ENCODE results near the gene KLF8. TPM values are rescaled to one million over a fixed set of nuclear protein-coding genes. Genes with fewer than 3 reads are reported as not detected.

Gene KLF8
- total RNA-seq, 1 experiment from 2014 or later = 7.3 TPM

DNA sequence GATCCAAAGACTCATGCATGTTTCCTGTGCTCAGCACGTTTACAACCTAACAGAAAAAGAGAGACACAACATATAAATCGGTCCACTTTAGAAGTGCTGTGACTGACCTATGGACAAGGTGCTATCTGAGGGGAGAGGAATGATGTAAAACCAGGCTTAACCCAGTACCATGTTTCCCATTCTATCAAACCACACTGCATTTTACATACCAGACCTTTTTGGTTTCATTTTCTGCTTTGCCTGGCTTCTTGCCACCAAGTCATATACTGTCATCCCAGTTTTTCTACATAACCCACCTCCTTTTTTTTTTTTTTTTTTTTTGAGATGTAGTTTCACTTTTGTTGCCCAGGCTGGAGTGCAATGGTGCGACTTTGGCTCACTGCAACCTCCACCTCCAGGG is 82.2 kb downstream of the KLF8 start:
- Histone ChIP-seq H3K56ac (ENCODE audit: insufficient read length, low read depth, low read length) (no peak overlapping the region), H3K4me2 (ENCODE audit: insufficient read depth, insufficient read length, low read length) (no peak overlapping the region), H2BK5ac (ENCODE audit: insufficient read length, low read length) (no peak overlapping the region), H2BK12ac (ENCODE audit: insufficient read length, low read depth, low read length) (no peak overlapping the region), H3T11ph (ENCODE audit: low read length) (no peak overlapping the region), H3K79me1 (ENCODE audit: insufficient read depth, low read depth, low read length, poor library complexity, severe bottlenecking) (no peaks in the 10 kb centered on the region), H4K91ac (ENCODE audit: insufficient read length, low read depth, low read length) (no peak overlapping the region), H4K8ac (replicated peaks; ENCODE audit: insufficient read length, low read depth, low read length) (no peak overlapping the region), H2AFZ (ENCODE audit: low read length) (no peak overlapping the region), H3K9me3 (ENCODE audit: control insufficient read depth, low read depth, low read length) (peaks cover 26% of the 10 kb centered on the region), H3K79me2 (ENCODE audit: insufficient read depth, low read length) (no peaks in the 10 kb centered on the region), H3K27me3 (ENCODE audit: insufficient read depth, low read length) (no peaks in the 10 kb centered on the region), H3K27ac (ENCODE audit: insufficient read length, low read depth, low read length) (no peak overlapping the region), H2AK5ac (ENCODE audit: insufficient read length, low read length) (no peak overlapping the region), H3K4me1 (ENCODE audit: insufficient read depth, low read length) (no peaks in the 10 kb centered on the region), H3K4ac (ENCODE audit: low read depth, low read length) (no peak overlapping the region), H3K23me2 (ENCODE audit: insufficient read length, low read depth, low read length, poor library complexity, severe bottlenecking) (no peaks in the 10 kb centered on the region), H4K20me1 (ENCODE audit: control insufficient read depth, insufficient read depth, insufficient read length) (no peaks in the 10 kb centered on the region), H2BK15ac (ENCODE audit: low read depth, low read length) (no peak overlapping the region), H2BK20ac (ENCODE audit: low read depth, low read length, poor library complexity, severe bottlenecking) (no peak overlapping the region), H3K23ac (ENCODE audit: insufficient read length, low read depth, low read length) (no peak overlapping the region), H3K9ac (ENCODE audit: extremely low read depth, insufficient read length, low read length) (no peak overlapping the region), H2BK120ac (ENCODE audit: low read depth, low read length, poor library complexity, severe bottlenecking) (no peak overlapping the region), H3K18ac (ENCODE audit: insufficient read length, low read depth, low read length) (no peak overlapping the region), H4K5ac (ENCODE audit: insufficient read length, low read depth, low read length) (no peak overlapping the region), H3K14ac (ENCODE audit: insufficient read depth, low read length) (no peak overlapping the region)
- peaks cover 3 to 10% (median 7%) of the 10 kb centered on the region in 3 experiments; a peak in 5 of 7 replicates for H3K36me3 Mint-ChIP-seq (ENCODE audit: insufficient read depth in 1 of 3, low read depth in 3 of 3)
- no peak for DNase-seq
- no peak overlapping the region for H3K4me3 Mint-ChIP-seq
- H3K27me3 Mint-ChIP-seq (ENCODE audit: low read depth) = no peaks in the 10 kb centered on the region
- peaks cover 70 to 85% of the 10 kb centered on the region in 2 experiments for H3K9me3 Mint-ChIP-seq
- H3K27ac Mint-ChIP-seq = no peak overlapping the region
- TF ChIP-seq, protein P1, sequence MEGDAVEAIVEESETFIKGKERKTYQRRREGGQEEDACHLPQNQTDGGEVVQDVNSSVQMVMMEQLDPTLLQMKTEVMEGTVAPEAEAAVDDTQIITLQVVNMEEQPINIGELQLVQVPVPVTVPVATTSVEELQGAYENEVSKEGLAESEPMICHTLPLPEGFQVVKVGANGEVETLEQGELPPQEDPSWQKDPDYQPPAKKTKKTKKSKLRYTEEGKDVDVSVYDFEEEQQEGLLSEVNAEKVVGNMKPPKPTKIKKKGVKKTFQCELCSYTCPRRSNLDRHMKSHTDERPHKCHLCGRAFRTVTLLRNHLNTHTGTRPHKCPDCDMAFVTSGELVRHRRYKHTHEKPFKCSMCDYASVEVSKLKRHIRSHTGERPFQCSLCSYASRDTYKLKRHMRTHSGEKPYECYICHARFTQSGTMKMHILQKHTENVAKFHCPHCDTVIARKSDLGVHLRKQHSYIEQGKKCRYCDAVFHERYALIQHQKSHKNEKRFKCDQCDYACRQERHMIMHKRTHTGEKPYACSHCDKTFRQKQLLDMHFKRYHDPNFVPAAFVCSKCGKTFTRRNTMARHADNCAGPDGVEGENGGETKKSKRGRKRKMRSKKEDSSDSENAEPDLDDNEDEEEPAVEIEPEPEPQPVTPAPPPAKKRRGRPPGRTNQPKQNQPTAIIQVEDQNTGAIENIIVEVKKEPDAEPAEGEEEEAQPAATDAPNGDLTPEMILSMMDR (conservative IDR thresholded peaks at IDR 0.05) = no peak
- WGBS (ENCODE audit: extremely low coverage, insufficient read length, low lambda C conversion rate) = no CpG with 5 or more reads among the region's 3 CpGs
- H3K4me1 Mint-ChIP-seq = no peaks in the 10 kb centered on the region

Data from H9 (cell line).